ENCODE measurements around the gene NOL11. TPM values are rescaled to one million over a fixed set of nuclear protein-coding genes. Genes with fewer than 3 reads are reported as not detected.
A peak's percentile ranks its signal among the peaks of the same experiment; 100 is the strongest.
"Not testable (repeated sequence)": the region's sequence is repeated elsewhere in the genome, so short reads cannot be mapped to it uniquely, and the experiment has no call there.

NOL11 gene
- total and polyA plus RNA-seq, 8 donors, result 9.0 to 84.6 (median 32.7) TPM

DNA sequence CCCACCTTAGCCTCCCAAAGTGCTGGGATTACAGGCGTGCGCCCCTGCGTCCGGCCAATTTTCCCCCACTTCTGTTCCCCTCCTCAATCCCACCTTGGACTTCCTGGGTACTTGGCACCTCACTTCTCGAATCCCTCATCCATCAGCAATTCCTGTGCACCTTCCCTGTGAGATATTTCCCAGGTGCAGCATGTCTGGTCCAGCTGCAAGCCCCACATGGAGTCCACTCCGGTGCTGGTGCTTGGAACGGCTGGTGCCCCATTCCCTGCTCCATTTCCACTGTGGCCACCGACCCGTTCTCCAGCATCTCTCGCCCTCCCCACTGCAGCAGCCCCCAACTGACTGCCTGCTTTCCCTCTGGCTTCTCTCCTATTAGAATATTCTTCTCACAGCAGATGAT, 35.3 kb downstream of the NOL11 start:
- H3K9me3 ChIP-seq, result no peaks in the 10 kb centered on the region
- H3K27me3 ChIP-seq, result no peaks in the 10 kb centered on the region
- H3K4me3 ChIP-seq, result no peak overlapping the region
- no peak for TF ChIP-seq POLR2A (IDR thresholded peaks at IDR 0.05)
- no peak for TF ChIP-seq POLR2AphosphoS5 (IDR thresholded peaks at IDR 0.05)
- TF ChIP-seq, protein P1, sequence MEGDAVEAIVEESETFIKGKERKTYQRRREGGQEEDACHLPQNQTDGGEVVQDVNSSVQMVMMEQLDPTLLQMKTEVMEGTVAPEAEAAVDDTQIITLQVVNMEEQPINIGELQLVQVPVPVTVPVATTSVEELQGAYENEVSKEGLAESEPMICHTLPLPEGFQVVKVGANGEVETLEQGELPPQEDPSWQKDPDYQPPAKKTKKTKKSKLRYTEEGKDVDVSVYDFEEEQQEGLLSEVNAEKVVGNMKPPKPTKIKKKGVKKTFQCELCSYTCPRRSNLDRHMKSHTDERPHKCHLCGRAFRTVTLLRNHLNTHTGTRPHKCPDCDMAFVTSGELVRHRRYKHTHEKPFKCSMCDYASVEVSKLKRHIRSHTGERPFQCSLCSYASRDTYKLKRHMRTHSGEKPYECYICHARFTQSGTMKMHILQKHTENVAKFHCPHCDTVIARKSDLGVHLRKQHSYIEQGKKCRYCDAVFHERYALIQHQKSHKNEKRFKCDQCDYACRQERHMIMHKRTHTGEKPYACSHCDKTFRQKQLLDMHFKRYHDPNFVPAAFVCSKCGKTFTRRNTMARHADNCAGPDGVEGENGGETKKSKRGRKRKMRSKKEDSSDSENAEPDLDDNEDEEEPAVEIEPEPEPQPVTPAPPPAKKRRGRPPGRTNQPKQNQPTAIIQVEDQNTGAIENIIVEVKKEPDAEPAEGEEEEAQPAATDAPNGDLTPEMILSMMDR (IDR thresholded peaks at IDR 0.05), result no peak
- DNase-seq, result no peak
- no peaks in the 10 kb centered on the region for H3K4me1 ChIP-seq
- intact Hi-C loops (cut with DNase I; ENCODE audit: low total_unique reads), result no loop called here
- H3K27ac ChIP-seq, result no peak overlapping the region
- WGBS, 5 donors, result 92 to 97% (median 95%) methylated on average over 10 of the region's 10 CpGs
- peaks cover 4 to 47% (median 35%) of the 10 kb centered on the region in 4 donors for H3K36me3 ChIP-seq

DNA sequence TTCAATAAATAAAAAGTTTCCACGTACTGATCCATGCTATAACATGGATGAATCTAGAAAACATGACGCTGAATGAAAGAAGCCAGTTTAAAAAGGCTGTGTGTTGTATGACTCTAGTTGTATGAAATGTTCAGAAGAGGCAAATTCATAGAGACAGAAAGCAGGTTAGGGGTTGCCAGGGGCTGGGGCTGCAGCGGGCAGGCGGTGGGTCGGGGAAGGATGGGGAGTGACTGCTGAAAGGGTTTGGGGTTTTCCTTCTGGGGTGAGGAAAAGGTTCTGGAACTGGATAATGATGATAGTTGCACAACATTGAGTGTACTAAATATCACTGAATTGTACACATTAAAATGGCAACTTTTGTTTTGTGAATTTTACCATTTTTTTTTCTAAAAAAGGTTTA, 36.3 kb downstream of the NOL11 start:
- no peak for TF ChIP-seq EP300 (IDR thresholded peaks at IDR 0.05)
- TF ChIP-seq POLR2A (IDR thresholded peaks at IDR 0.05), result no peak
- TF ChIP-seq, protein P1 (IDR thresholded peaks at IDR 0.05), result no peak
- no peak for TF ChIP-seq POLR2AphosphoS5 (IDR thresholded peaks at IDR 0.05)
- Histone ChIP-seq H3K4me1 (no peaks in the 10 kb centered on the region), H3K4me3 (no peak overlapping the region), H3K27me3 (no peaks in the 10 kb centered on the region), H3K36me3 (peaks cover 0 to 37% (median 26%) of the 10 kb centered on the region in 4 donors), H3K9me3 (no peaks in the 10 kb centered on the region), H3K27ac (no peak overlapping the region)
- 90 to 96% (median 96%) methylated on average over 5 of the region's 5 CpGs for WGBS, 5 donors
- no peak for DNase-seq
- intact Hi-C loops (cut with DNase I; ENCODE audit: low total_unique reads), result no loop called here

DNA sequence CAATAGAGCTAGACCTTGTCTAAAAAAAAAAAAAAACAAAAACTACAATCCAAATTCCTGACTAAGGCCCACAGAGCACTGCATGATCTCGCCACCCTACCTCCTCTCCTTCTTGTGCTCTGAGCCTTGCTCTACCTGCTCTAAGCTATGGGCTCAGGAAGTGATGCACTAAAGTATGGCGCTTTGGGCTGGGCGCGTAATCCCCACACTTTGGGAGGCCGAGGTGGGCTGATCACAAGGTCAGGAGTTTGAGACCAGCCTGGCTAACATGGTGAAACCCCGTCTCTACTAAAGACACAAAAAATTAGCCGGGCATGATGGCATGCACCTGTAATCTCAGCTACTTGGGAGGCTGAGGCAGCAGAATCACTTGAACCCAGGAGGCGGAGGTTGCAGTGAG, 37.0 kb downstream of the NOL11 start:
- H3K4me3 ChIP-seq; H3K9me3 ChIP-seq; intact Hi-C loops (cut with DNase I; ENCODE audit: low total_unique reads); H3K4me1 ChIP-seq; DNase-seq; H3K27ac ChIP-seq; H3K27me3 ChIP-seq: not testable (repeated sequence)
- peaks cover 0 to 30% (median 19%) of the 10 kb centered on the region in 4 donors for H3K36me3 ChIP-seq
- 86 to 99% (median 96%) methylated on average over 8 of the region's 8 CpGs for WGBS, 5 donors

DNA sequence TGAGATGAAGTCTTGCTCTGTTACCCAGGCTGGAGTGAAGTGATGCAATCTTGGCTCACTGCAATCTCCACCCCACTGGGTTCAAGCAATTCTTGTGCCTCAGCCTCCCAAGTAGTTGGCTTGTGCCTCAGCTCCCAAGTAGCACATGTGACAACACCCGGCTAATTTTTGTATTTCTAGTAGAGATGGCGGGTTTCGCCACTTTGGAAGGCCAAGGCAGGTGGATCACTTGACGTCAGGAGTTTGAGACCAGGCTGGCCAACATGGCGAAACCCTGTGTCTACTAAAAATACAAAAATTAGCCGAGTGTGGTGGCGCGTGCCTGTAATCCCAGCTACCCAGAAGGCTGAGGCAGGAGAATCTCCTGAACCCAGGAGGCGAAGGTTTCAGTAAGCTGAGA, 39.0 kb downstream of the NOL11 start:
- whole genome bisulfite sequencing, 5 donors, result 91 to 99% (median 98%) methylated on average over 6 to 9 of the region's 9 CpGs
- H3K9me3 ChIP-seq; H3K4me3 ChIP-seq; H3K36me3 ChIP-seq; H3K27me3 ChIP-seq; H3K27ac ChIP-seq; H3K4me1 ChIP-seq; DNase-seq; intact Hi-C loops (cut with DNase I; ENCODE audit: low total_unique reads): not testable (repeated sequence)

DNA sequence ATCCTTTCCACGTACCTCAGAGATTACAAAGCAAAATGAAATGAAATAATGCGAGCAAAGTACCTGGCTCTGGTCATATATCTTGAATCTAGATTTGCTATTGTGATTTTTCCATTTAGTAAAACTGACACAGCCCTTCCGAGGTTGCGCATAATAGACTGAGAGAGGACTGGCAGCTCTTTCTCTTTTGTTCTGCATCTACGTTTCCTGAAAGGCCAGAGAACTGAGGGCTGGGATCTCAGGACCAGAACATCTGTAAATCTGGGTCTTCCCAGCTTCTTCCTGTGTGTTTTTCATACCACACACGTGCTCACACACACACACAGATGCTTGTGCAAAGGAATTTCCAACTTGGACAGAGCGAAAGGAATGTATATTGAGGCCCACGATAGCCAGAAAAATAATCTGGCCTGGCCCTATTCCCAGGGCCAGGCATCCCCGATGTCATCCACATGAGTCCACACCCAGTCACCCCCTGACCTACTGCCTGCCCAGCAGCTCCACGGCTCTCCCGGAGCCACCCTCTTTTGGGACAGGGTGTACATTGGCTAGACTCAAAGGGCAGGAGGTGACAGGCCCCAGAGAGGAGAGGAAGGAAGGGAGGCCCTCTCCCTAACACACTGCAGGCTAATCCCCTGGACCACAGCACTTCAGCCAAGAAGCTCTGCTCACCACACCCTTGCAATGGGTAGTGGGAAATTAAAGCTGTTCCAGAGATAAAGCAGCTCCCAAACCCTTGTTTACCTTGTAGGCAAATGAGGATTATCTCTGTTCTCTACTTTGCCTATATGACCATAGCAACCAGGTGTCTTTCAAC, 41.8 kb downstream of the NOL11 start:
- DNase-seq, result peak in 1 of 2 donors; percentile 56
- 36 to 51% (median 48%) methylated on average over 11 of the region's 11 CpGs for WGBS, 5 donors
- H3K4me1 ChIP-seq, result peaks cover 0 to 6% (median 0%) of the 10 kb centered on the region in 4 donors
- H3K27ac ChIP-seq, result no peak overlapping the region
- intact Hi-C loops (cut with DNase I; ENCODE audit: low total_unique reads), result no loop called here
- H3K4me3 ChIP-seq, result no peak overlapping the region
- TF ChIP-seq POLR2A (IDR thresholded peaks at IDR 0.05), result no peak
- TF ChIP-seq EP300 (IDR thresholded peaks at IDR 0.05), result no peak
- TF ChIP-seq POLR2AphosphoS5 (IDR thresholded peaks at IDR 0.05), result no peak
- TF ChIP-seq, protein P1 (IDR thresholded peaks at IDR 0.05), result no peak
- peaks cover 0 to 6% (median 0%) of the 10 kb centered on the region in 4 donors for H3K36me3 ChIP-seq
- H3K27me3 ChIP-seq, result no peaks in the 10 kb centered on the region
- H3K9me3 ChIP-seq, result no peaks in the 10 kb centered on the region
